ENCODE results near the gene TNFSF8. TPM values are rescaled to one million over a fixed set of nuclear protein-coding genes. Genes with fewer than 3 reads are reported as not detected.
A peak's percentile ranks its signal among the peaks of the same experiment; 100 is the strongest.

The TNFSF8 gene
- total and polyA plus RNA-seq, 2 of the 4 experiments (the other 2 are of a cell fraction) = not detected

- Histone ChIP-seq H3K9me1 (ENCODE audit: insufficient read depth, low read length) (no peaks in the 10 kb centered on the region), H3K4ac (ENCODE audit: low read depth, low read length) (peak overlapping the region; percentile 52), H3K18ac (ENCODE audit: low read depth, low read length) (peak overlapping the region; percentile 48; the same call in 1 of the 2 replicates), H2BK120ac (ENCODE audit: low read depth, low read length) (peak overlapping the region; percentile 44; the same call in 1 of the 2 replicates), H4K20me1 (ENCODE audit: insufficient read depth, low read length) (no peaks in the 10 kb centered on the region), H3K36me3 (ENCODE audit: control insufficient read depth, insufficient read depth, low read length) (no peaks in the 10 kb centered on the region), H2AK5ac (ENCODE audit: low read depth, low read length) (peak overlapping the region; percentile 25; the same call in 1 of the 2 replicates), H3K4me3 (ENCODE audit: insufficient read depth, low read depth, low read length) (no peak overlapping the region), H2BK20ac (ENCODE audit: low read depth, low read length) (no peak overlapping the region), H4K8ac (ENCODE audit: low read depth in 2 of 2, low read length in 2 of 2) (no peak overlapping the region), H3K4me2 (ENCODE audit: low read depth, low read length) (no peak overlapping the region; the same call in 1 of the 2 replicates), H2BK15ac (ENCODE audit: low read depth, low read length) (no peak overlapping the region; the same call in 2 of the 3 replicates), H3K79me1 (ENCODE audit: low read depth in 1 of 2, low read length in 2 of 2) (no peaks in the 10 kb centered on the region), H3K4me1 (ENCODE audit: control insufficient read depth, insufficient read depth, low read length) (peaks cover 7% of the 10 kb centered on the region), H2AK9ac (replicated peaks; ENCODE audit: low read depth, low read length, poor library complexity) (no peak overlapping the region), H4K5ac (ENCODE audit: low read depth, low read length) (no peak overlapping the region), H4K91ac (ENCODE audit: insufficient read depth, low read depth, low read length) (0 out of 2 replicates have a peak overlapping the region, but pooled peaks have one; percentile 43), H2AFZ (replicated peaks; ENCODE audit: low read length, poor library complexity) (no peak overlapping the region), H3K56ac (ENCODE audit: extremely low read depth, insufficient read depth, low read length) (no peak overlapping the region), H3K9ac (ENCODE audit: low read depth, low read length) (no peak overlapping the region), H3K27me3 (ENCODE audit: control insufficient read depth, insufficient read depth, low read length) (peaks cover 11% of the 10 kb centered on the region; the same call in 1 of the 2 replicates), H3K27ac (ENCODE audit: insufficient read depth, low read length) (no peak overlapping the region), H3K14ac (replicated peaks; ENCODE audit: low read depth, low read length) (peak overlapping the region; percentile 42; the same call in 1 of the 2 replicates), H3K23ac (ENCODE audit: low read depth, low read length) (no peak overlapping the region), H2BK5ac (ENCODE audit: low read depth, low read length, poor library complexity, severe bottlenecking) (no peak overlapping the region), H3K9me3 (ENCODE audit: control insufficient read depth, insufficient read depth, low read length) (no peaks in the 10 kb centered on the region)
- TF ChIP-seq RAD21 (IDR thresholded peaks at IDR 0.05; ENCODE audit: low read length) (no peak), RCOR1 (IDR thresholded peaks at IDR 0.05; ENCODE audit: insufficient replicate concordance, low read length) (no peak), BHLHE40 (IDR thresholded peaks at IDR 0.05; ENCODE audit: low read depth, low read length) (no peak), POLR2A (IDR thresholded peaks at IDR 0.05; ENCODE audit: low read depth, low read length) (no peak), MXI1 (IDR thresholded peaks at IDR 0.05; ENCODE audit: borderline replicate concordance, low read depth, low read length) (no peak), ELK1 (IDR thresholded peaks at IDR 0.05; ENCODE audit: borderline replicate concordance, low read depth, low read length) (no peak), SMC3 (IDR thresholded peaks at IDR 0.05; ENCODE audit: low read depth, low read length) (no peak), MAZ (IDR thresholded peaks at IDR 0.05; ENCODE audit: borderline replicate concordance, low read depth, low read length) (no peak), NFE2L2 (IDR thresholded peaks at IDR 0.05; ENCODE audit: low read depth, low read length) (no peak), MAFK (IDR thresholded peaks at IDR 0.05; ENCODE audit: low read depth, low read length) (no peak), CTCF (conservative IDR thresholded peaks at IDR 0.05; ENCODE audit: low read depth, low read length) (no peak), CHD1 (IDR thresholded peaks at IDR 0.05; ENCODE audit: low read depth, low read length) (no peak), FOS (IDR thresholded peaks at IDR 0.05; ENCODE audit: low read depth, low read length) (no peak), USF2 (IDR thresholded peaks at IDR 0.05; ENCODE audit: low read depth, low read length) (no peak), CEBPB (IDR thresholded peaks at IDR 0.05; ENCODE audit: low read depth, low read length) (no peak), RFX5 (IDR thresholded peaks at IDR 0.05; ENCODE audit: low read depth, low read length) (no peak)
- intact Hi-C loops (cut with micrococcal nuclease) = no loop called here
- WGBS, 2 experiments (ENCODE audit: extremely low coverage in 2 of 2, insufficient read length in 1 of 2) = no CpG with 5 or more reads among the region's 2 CpGs
- BruUV-seq (replicated peaks) = no TSS peak
- in situ Hi-C loops (cut with MboI; ENCODE audit: low sequenced_read_pairs) = no loop called here
- ChIA-PET CTCF (interaction anchor here (1.4 to 1.5 kb wide), 2 partner anchors 17 to 42 kb away, joined by 3 read pairs; no protein-coding TSS in a partner anchor), POLR2A (ENCODE audit: unreplicated experiment) (no interaction called here)
- no peak for ATAC-seq (ENCODE audit: low read depth)
- dilution Hi-C loops (cut with HindIII; ENCODE audit: low sequenced_read_pairs, unreplicated experiment) = no loop called here
- DNase-seq = no peak
Measured at GRCh38 chr9:114953046-114953445, 22.7 kb upstream of the TNFSF8 start.

Measured in IMR-90 (cell line).